ENCODE measurements around the gene SEPTIN14.
"Not testable (repeated sequence)": the region's sequence is repeated elsewhere in the genome, so short reads cannot be mapped to it uniquely, and the experiment has no call there.

SEPTIN14 gene

DNA sequence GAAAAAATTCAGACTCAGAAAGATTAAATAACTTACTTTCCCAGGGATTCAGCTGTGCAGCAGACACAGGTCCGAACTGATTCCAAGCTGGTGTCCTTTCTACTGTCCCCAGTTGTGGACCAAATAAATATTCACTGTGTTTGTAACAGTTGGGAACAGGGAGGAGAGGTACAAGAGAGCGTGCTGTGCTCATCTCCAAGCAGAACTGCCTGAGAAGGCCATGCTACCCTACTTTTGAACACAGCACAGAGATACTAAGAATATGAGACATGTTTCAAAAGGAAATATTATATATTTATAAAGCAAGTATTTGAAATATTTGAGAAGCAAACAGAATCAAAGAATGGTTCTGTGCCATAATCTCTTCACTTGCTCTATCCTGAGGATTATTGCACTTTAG is at the start of gene SEPTIN14:
SEPTIN14 (minus strand) TSS at position 101 of the 400 bp plus-strand sequence. CDS start 756 bp downstream, outside the sequence.
- H3K27me3 ChIP-seq (ENCODE audit: low read depth, low read length); H3K9me3 ChIP-seq (ENCODE audit: control insufficient read depth in 1 of 2, low read length in 2 of 2); H3K27ac ChIP-seq (ENCODE audit: low read length); H3K36me3 ChIP-seq (ENCODE audit: control insufficient read depth in 1 of 2, insufficient read depth in 2 of 2, low read length in 2 of 2); H3K4me3 ChIP-seq (ENCODE audit: low read depth in 1 of 2, low read length in 2 of 2); H3K4me1 ChIP-seq (ENCODE audit: control insufficient read depth in 1 of 2, insufficient read depth in 2 of 2, low read length in 2 of 2): not testable (repeated sequence)

GRCh38 chr7:55903985-55904759 is 41.6 kb upstream of the SEPTIN14 start:
- no peak overlapping the region for H3K27ac ChIP-seq (ENCODE audit: low read length)
- H3K4me3 ChIP-seq (ENCODE audit: low read depth in 1 of 2, low read length in 2 of 2) = no peak overlapping the region
- H3K9me3 ChIP-seq (ENCODE audit: control insufficient read depth in 1 of 2, low read length in 2 of 2) = no peaks in the 10 kb centered on the region
- H3K4me1 ChIP-seq (ENCODE audit: control insufficient read depth in 1 of 2, insufficient read depth in 2 of 2, low read length in 2 of 2) = no peaks in the 10 kb centered on the region
- peaks cover 3 to 8% of the 10 kb centered on the region in 2 donors for H3K36me3 ChIP-seq (ENCODE audit: control insufficient read depth in 1 of 2, insufficient read depth in 2 of 2, low read length in 2 of 2)
- no peaks in the 10 kb centered on the region for H3K27me3 ChIP-seq (ENCODE audit: low read depth, low read length)

DNA sequence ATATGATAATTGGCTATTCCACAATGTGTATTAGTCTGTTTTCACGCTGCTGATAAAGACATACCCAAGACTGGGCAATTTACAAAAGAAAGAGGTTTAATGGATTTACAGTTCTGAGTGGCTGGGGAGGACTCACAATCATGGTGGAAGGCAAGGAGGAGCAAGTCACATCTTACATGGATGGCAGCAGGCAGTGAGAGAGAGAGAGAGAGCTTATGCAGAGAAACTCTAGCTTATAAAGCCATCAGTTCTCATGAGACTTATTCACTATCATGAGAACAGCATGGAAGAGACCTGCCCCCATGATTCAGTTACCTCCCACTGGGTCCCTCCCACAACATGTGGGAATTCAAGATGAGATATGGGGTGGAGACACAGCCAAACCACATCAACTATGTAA is 38.5 kb upstream of the SEPTIN14 start:
- H3K36me3 ChIP-seq (ENCODE audit: control insufficient read depth in 1 of 2, insufficient read depth in 2 of 2, low read length in 2 of 2); H3K27me3 ChIP-seq (ENCODE audit: low read depth, low read length); H3K27ac ChIP-seq (ENCODE audit: low read length); H3K4me3 ChIP-seq (ENCODE audit: low read depth in 1 of 2, low read length in 2 of 2); H3K4me1 ChIP-seq (ENCODE audit: control insufficient read depth in 1 of 2, insufficient read depth in 2 of 2, low read length in 2 of 2); H3K9me3 ChIP-seq (ENCODE audit: control insufficient read depth in 1 of 2, low read length in 2 of 2): not testable (repeated sequence)

DNA sequence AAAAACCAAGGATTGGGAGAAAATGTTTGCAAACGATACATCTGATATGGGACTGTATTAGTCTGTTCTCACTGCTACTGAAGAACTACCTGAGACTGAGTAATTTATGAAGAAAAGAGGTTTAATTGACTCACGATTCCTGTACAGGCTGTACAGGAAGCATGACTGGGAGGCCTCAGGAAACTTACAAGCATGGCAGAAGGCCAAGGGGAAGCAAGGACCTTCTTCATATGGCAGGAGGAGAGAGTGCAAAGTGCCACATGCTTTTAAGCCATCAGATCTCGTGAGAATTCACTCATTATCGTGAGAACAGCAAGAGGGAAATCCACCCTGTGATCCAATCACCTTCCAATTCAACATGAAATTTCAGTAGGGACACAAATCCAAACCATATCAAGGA is 35.7 kb upstream of the SEPTIN14 start:
- H3K27ac ChIP-seq (ENCODE audit: low read length) = no peak overlapping the region

GRCh38 chr7:55895021-55895420 is 32.5 kb upstream of the SEPTIN14 start:
- Histone ChIP-seq H3K27me3 (ENCODE audit: low read depth, low read length) (no peaks in the 10 kb centered on the region), H3K4me1 (ENCODE audit: control insufficient read depth in 1 of 2, insufficient read depth in 2 of 2, low read length in 2 of 2) (no peaks in the 10 kb centered on the region), H3K4me3 (ENCODE audit: low read depth in 1 of 2, low read length in 2 of 2) (no peak overlapping the region), H3K9me3 (ENCODE audit: control insufficient read depth in 1 of 2, low read length in 2 of 2) (no peaks in the 10 kb centered on the region), H3K27ac (ENCODE audit: low read length) (no peak overlapping the region), H3K36me3 (ENCODE audit: control insufficient read depth in 1 of 2, insufficient read depth in 2 of 2, low read length in 2 of 2) (no peaks in the 10 kb centered on the region)

More for the DNA sequence above, 35.7 kb upstream of the SEPTIN14 start:
- no peak overlapping the region for H3K4me3 ChIP-seq (ENCODE audit: low read depth in 1 of 2, low read length in 2 of 2)
- H3K4me1 ChIP-seq (ENCODE audit: control insufficient read depth in 1 of 2, insufficient read depth in 2 of 2, low read length in 2 of 2) = no peaks in the 10 kb centered on the region
- H3K27me3 ChIP-seq (ENCODE audit: low read depth, low read length) = no peaks in the 10 kb centered on the region
- H3K36me3 ChIP-seq (ENCODE audit: control insufficient read depth in 1 of 2, insufficient read depth in 2 of 2, low read length in 2 of 2) = no peaks in the 10 kb centered on the region
- H3K9me3 ChIP-seq (ENCODE audit: control insufficient read depth in 1 of 2, low read length in 2 of 2) = no peaks in the 10 kb centered on the region

DNA sequence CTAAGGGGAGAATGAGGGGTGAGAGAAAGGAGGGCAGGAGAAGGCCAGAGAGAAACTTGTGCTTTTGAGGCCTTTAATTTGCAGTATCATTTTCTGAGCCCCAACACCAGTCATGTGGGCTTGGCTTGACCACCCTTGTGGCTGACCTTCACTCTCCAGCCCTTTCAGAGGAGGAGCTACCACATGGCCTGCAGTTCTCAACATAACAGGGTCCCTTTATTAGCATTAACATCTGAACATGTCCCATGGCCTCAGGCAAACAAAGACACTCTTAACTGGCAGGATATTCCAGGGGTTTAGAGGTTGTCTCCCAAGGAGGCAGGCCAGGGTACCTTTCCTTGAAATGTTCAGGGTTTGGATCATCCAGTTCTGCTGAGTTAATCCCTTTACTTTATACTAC is 31.4 kb upstream of the SEPTIN14 start:
- H3K27ac ChIP-seq (ENCODE audit: low read length) = no peak overlapping the region
- H3K4me3 ChIP-seq (ENCODE audit: low read depth in 1 of 2, low read length in 2 of 2) = no peak overlapping the region
- H3K27me3 ChIP-seq (ENCODE audit: low read depth, low read length) = no peaks in the 10 kb centered on the region
- no peaks in the 10 kb centered on the region for H3K36me3 ChIP-seq (ENCODE audit: control insufficient read depth in 1 of 2, insufficient read depth in 2 of 2, low read length in 2 of 2)
- H3K4me1 ChIP-seq (ENCODE audit: control insufficient read depth in 1 of 2, insufficient read depth in 2 of 2, low read length in 2 of 2) = no peaks in the 10 kb centered on the region
- H3K9me3 ChIP-seq (ENCODE audit: control insufficient read depth in 1 of 2, low read length in 2 of 2) = no peaks in the 10 kb centered on the region

DNA sequence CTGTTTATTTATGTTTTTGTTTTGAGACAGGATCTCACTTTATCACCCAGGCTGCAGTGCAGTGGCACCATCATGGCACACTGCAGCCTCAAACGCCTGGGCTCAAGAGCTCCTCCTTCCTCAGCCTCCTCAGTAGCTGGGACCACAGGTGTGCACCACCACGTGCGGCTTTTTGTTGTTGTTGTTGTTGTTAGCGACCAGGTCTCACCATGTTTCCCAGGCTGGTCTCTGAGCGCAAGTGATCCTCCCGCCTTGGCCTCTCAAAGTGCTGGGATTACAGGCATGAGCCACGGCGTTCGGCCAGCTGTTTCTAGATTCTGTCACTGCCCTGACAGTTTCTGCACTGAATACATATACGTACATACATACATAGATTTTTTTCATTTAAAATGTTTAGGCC is 25.8 kb upstream of the SEPTIN14 start:
- peak overlapping the region; percentile 40 to 53 for H3K4me3 ChIP-seq (ENCODE audit: low read depth in 1 of 2, low read length in 2 of 2)
- H3K36me3 ChIP-seq (ENCODE audit: control insufficient read depth in 1 of 2, insufficient read depth in 2 of 2, low read length in 2 of 2); H3K4me1 ChIP-seq (ENCODE audit: control insufficient read depth in 1 of 2, insufficient read depth in 2 of 2, low read length in 2 of 2); H3K27me3 ChIP-seq (ENCODE audit: low read depth, low read length); H3K27ac ChIP-seq (ENCODE audit: low read length); H3K9me3 ChIP-seq (ENCODE audit: control insufficient read depth in 1 of 2, low read length in 2 of 2): not testable (repeated sequence)

DNA sequence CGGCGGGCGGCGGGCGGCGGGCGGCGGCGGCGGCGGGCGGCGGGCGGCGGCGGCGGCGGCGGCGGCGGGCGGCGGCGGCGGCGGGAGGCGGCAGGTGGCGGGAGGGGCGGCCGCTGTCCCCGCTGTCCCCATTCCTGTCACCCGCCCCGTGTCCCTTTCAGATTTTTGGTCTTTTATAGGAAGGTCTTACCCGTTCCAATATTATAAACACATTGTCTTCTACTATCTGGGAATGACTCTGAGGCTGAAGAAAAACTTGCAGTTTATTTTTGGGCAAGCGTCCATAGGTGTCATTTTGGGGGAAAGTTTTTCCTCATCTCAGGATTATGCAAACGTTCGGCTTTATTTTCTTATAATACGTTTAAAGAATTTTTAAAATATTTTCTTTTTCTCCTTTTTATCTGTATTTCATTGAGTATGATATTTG is 25.3 kb upstream of the SEPTIN14 start:
- Histone ChIP-seq H3K9me3 (ENCODE audit: control insufficient read depth in 1 of 2, low read length in 2 of 2) (no peaks in the 10 kb centered on the region), H3K27ac (ENCODE audit: low read length) (no peak overlapping the region), H3K27me3 (ENCODE audit: low read depth, low read length) (no peaks in the 10 kb centered on the region), H3K4me1 (ENCODE audit: control insufficient read depth in 1 of 2, insufficient read depth in 2 of 2, low read length in 2 of 2) (no peaks in the 10 kb centered on the region), H3K4me3 (ENCODE audit: low read depth in 1 of 2, low read length in 2 of 2) (peak overlapping the region; percentile 40 to 53), H3K36me3 (ENCODE audit: control insufficient read depth in 1 of 2, insufficient read depth in 2 of 2, low read length in 2 of 2) (no peaks in the 10 kb centered on the region)

DNA sequence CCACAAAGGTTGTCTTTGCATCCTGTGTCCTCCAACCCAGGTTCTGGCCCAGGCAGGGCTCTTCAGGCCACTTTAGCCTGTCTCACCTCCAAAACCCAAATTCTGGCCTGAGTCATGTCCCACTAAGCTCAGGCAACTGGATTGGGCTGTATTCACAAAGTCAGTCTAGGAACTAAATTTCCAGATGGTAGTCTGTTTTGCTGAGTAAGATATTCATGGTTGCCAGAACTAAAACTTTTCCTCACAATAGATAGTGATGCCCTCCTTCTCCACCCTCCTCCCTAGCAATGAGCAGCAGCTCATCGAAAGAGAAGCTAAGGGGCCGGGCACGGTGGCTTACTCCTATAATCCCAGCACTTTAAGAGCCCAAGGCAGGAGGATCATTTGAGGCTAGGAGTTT is 21.8 kb upstream of the SEPTIN14 start:
- no peak overlapping the region for H3K27ac ChIP-seq (ENCODE audit: low read length)
- no peaks in the 10 kb centered on the region for H3K9me3 ChIP-seq (ENCODE audit: control insufficient read depth in 1 of 2, low read length in 2 of 2)
- no peaks in the 10 kb centered on the region for H3K27me3 ChIP-seq (ENCODE audit: low read depth, low read length)
- no peak overlapping the region for H3K4me3 ChIP-seq (ENCODE audit: low read depth in 1 of 2, low read length in 2 of 2)
- no peaks in the 10 kb centered on the region for H3K4me1 ChIP-seq (ENCODE audit: control insufficient read depth in 1 of 2, insufficient read depth in 2 of 2, low read length in 2 of 2)
- no peaks in the 10 kb centered on the region for H3K36me3 ChIP-seq (ENCODE audit: control insufficient read depth in 1 of 2, insufficient read depth in 2 of 2, low read length in 2 of 2)

- no peaks in the 10 kb centered on the region for H3K36me3 ChIP-seq (ENCODE audit: control insufficient read depth in 1 of 2, insufficient read depth in 2 of 2, low read length in 2 of 2)
- H3K27ac ChIP-seq (ENCODE audit: low read length) = no peak overlapping the region
- H3K4me1 ChIP-seq (ENCODE audit: control insufficient read depth in 1 of 2, insufficient read depth in 2 of 2, low read length in 2 of 2) = no peaks in the 10 kb centered on the region
- no peaks in the 10 kb centered on the region for H3K9me3 ChIP-seq (ENCODE audit: control insufficient read depth in 1 of 2, low read length in 2 of 2)
- H3K4me3 ChIP-seq (ENCODE audit: low read depth in 1 of 2, low read length in 2 of 2) = no peak overlapping the region
- H3K27me3 ChIP-seq (ENCODE audit: low read depth, low read length) = no peaks in the 10 kb centered on the region
Measured at GRCh38 chr7:55878691-55879090, 16.1 kb upstream of the SEPTIN14 start.

GRCh38 chr7:55877308-55877707 is 14.8 kb upstream of the SEPTIN14 start:
- Histone ChIP-seq H3K4me1 (ENCODE audit: control insufficient read depth in 1 of 2, insufficient read depth in 2 of 2, low read length in 2 of 2) (no peaks in the 10 kb centered on the region), H3K9me3 (ENCODE audit: control insufficient read depth in 1 of 2, low read length in 2 of 2) (no peaks in the 10 kb centered on the region), H3K36me3 (ENCODE audit: control insufficient read depth in 1 of 2, insufficient read depth in 2 of 2, low read length in 2 of 2) (no peaks in the 10 kb centered on the region), H3K27ac (ENCODE audit: low read length) (no peak overlapping the region), H3K4me3 (ENCODE audit: low read depth in 1 of 2, low read length in 2 of 2) (no peak overlapping the region), H3K27me3 (ENCODE audit: low read depth, low read length) (no peaks in the 10 kb centered on the region)

DNA sequence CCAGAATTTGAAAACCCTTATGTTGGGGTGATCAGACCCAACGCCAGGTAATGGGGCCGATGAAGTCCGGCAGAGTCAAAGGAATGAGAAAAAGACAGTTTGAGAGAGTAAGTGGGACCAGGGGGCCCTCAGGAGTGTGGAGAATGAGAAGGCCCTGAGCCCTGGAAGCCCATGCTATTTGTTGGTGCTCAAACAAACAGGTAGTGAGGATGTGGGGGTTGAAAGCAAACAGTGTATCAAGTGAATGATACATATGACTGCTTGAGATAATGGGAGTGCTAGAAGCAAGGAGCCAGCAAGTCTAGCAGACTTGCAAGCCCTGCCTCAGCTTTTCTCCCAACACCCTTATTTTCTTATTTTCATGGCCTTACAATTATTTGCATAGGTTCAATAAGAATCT is 11.2 kb upstream of the SEPTIN14 start:
- no peaks in the 10 kb centered on the region for H3K36me3 ChIP-seq (ENCODE audit: control insufficient read depth in 1 of 2, insufficient read depth in 2 of 2, low read length in 2 of 2)
- no peaks in the 10 kb centered on the region for H3K27me3 ChIP-seq (ENCODE audit: low read depth, low read length)
- no peaks in the 10 kb centered on the region for H3K9me3 ChIP-seq (ENCODE audit: control insufficient read depth in 1 of 2, low read length in 2 of 2)
- no peaks in the 10 kb centered on the region for H3K4me1 ChIP-seq (ENCODE audit: control insufficient read depth in 1 of 2, insufficient read depth in 2 of 2, low read length in 2 of 2)
- no peak overlapping the region for H3K27ac ChIP-seq (ENCODE audit: low read length)
- H3K4me3 ChIP-seq (ENCODE audit: low read depth in 1 of 2, low read length in 2 of 2) = no peak overlapping the region
